Tibial nerve (tissue), 3 donors: Measurements from ENCODE around the gene PNPLA3.

Experiments used
- CTCF ChIP-seq, 5 experiments: fragments of 200-600 bp in 3 of 5; fragments of 450-650 bp in 2 of 5; sonication (generic) in 3 of 5; IDR thresholded peaks; one replicate each; pipeline ENCODE4 v1.5.1; 2016 to 2019; ENCODE audit warnings: antibody characterized with exemption in 5 of 5, mild to moderate bottlenecking in 3 of 5, moderate library complexity in 2 of 5
- POLR2A ChIP-seq, 2 donors: fragments of 450-650 bp; IDR thresholded peaks; one replicate each; pipeline ENCODE4 v1.6.1; 2017; ENCODE audit warnings: antibody characterized with exemption in 2 of 2, mild to moderate bottlenecking in 2 of 2, moderate library complexity in 2 of 2

- TF ChIP-seq CTCF (IDR thresholded peaks at IDR 0.05), result no peak
- no peak for TF ChIP-seq POLR2A (IDR thresholded peaks at IDR 0.05)
Observed at GRCh38 chr22:43971112-43971511, 47.5 kb downstream of the PNPLA3 start.
